ENCODE data around the gene SLBP.

- no peak for TF ChIP-seq FOXP2 (optimal IDR thresholded peaks at IDR 0.05; ENCODE audit: borderline replicate concordance, extremely low read depth, extremely low read length, insufficient read depth)
- no peak for TF ChIP-seq REST (IDR thresholded peaks at IDR 0.05; ENCODE audit: insufficient read depth in 1 of 2, low read depth in 2 of 2, low read length in 2 of 2)
Observed at GRCh38 chr4:1745165-1745564, 33.0 kb upstream of the SLBP start.
